Large intestine (tissue), 12 donors: ENCODE measurements around the gene OR2K2. TPM values are rescaled to one million over a fixed set of nuclear protein-coding genes. Genes with fewer than 3 reads are reported as not detected.

Experiments
- DNase-seq, 2 donors: peaks; one replicate each; pipeline versions ENCODE4 v3.0.0 to v3.0.0-alpha.2; 2013
- H3K27ac ChIP-seq: one replicate; pipeline ENCODE4 v1.5.1; 2013; ENCODE audit warnings: low read length
- H3K27me3 ChIP-seq: 2 replicates; pipeline ENCODE4 v1.6.1; 2013; ENCODE audit warnings: low read length; ENCODE audit not compliant: control insufficient read depth, insufficient read depth
- H3K36me3 ChIP-seq: 2 replicates; pipeline ENCODE4 v1.6.1; 2013; ENCODE audit warnings: low read length; ENCODE audit not compliant: control insufficient read depth, insufficient read depth
- H3K4me1 ChIP-seq: one replicate; pipeline ENCODE4 v1.6.1; 2013; ENCODE audit warnings: low read length; ENCODE audit not compliant: control insufficient read depth, insufficient read depth
- H3K4me3 ChIP-seq: one replicate; pipeline ENCODE4 v1.5.1; 2013; ENCODE audit warnings: low read length
- H3K9me3 ChIP-seq: one replicate; pipeline ENCODE4 v1.6.1; 2013; ENCODE audit warnings: mild to moderate bottlenecking, low read depth, low read length, moderate library complexity; ENCODE audit not compliant: control insufficient read depth
- WGBS: methylation state at CpG from one replicate; pipeline ENCODE4 v1.1.5; 2013; ENCODE audit warnings: low lambda C conversion rate; ENCODE audit not compliant: insufficient coverage; 5-methylcytosine and 5-hydroxymethylcytosine counted together
- long read RNA-seq, 11 donors: transcript quantifications; one replicate each; lab custom pipeline, GENCODE V29; 2026
- polyA plus RNA-seq: library from polyadenylated mRNA; unstranded; fragments of 120-200 nt; gene quantifications from one replicate; pipeline ENCODE4 v1.2.1, GENCODE V29; 2013

Gene OR2K2, protein sequence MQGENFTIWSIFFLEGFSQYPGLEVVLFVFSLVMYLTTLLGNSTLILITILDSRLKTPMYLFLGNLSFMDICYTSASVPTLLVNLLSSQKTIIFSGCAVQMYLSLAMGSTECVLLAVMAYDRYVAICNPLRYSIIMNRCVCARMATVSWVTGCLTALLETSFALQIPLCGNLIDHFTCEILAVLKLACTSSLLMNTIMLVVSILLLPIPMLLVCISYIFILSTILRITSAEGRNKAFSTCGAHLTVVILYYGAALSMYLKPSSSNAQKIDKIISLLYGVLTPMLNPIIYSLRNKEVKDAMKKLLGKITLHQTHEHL
- not detected for polyA plus RNA-seq
- long read RNA-seq, donor 1, result 0 reads
- long read RNA-seq, donor 2, result 0 reads
- long read RNA-seq, donor 3, result 0 reads
- long read RNA-seq, donor 4, result 0 reads
- long read RNA-seq, donor 5, result 0 reads
- long read RNA-seq, donor 6, result 0 reads
- long read RNA-seq, donor 7, result 0 reads
- long read RNA-seq, donor 8, result 0 reads
- long read RNA-seq, donor 9, result 0 reads
- long read RNA-seq, donor 10, result 0 reads
- long read RNA-seq, donor 11, result 0 reads

DNA sequence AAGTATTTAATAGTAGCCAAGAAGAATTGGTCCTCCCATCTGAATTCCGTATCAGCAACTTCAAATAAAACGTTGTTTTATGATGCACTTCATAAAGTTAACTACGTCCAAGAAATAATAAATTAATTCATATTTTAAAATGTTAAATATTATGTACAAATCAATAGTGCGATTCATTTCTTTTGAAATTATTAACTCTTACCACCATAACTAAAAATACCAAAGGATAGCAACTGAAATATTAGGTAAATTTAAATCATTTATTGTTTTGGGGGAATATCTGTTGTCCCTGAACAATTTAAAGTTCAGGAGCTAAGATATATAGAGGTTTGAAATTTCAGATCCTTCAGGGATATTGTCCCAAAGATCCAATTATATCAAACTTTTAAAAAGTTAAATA lies at the start of gene OR2K2:
Gene OR2K2 (minus strand): TSS at position 101 of the 400 bp plus-strand sequence. CDS start 1,791 bp downstream, outside the sequence.
- H3K27ac ChIP-seq, result no peak within 1 kb of the TSS
- H3K4me1 ChIP-seq, result no peaks in the 10 kb centered on the region
- 89% methylated on average over 4 of the region's 4 CpGs for WGBS
- DNase-seq, result no peak
- peaks cover 4% of the 10 kb centered on the region for H3K27me3 ChIP-seq
- no peak within 1 kb of the TSS for H3K4me3 ChIP-seq
- no peaks in the 10 kb centered on the region for H3K36me3 ChIP-seq
- no peaks in the 10 kb centered on the region for H3K9me3 ChIP-seq

DNA sequence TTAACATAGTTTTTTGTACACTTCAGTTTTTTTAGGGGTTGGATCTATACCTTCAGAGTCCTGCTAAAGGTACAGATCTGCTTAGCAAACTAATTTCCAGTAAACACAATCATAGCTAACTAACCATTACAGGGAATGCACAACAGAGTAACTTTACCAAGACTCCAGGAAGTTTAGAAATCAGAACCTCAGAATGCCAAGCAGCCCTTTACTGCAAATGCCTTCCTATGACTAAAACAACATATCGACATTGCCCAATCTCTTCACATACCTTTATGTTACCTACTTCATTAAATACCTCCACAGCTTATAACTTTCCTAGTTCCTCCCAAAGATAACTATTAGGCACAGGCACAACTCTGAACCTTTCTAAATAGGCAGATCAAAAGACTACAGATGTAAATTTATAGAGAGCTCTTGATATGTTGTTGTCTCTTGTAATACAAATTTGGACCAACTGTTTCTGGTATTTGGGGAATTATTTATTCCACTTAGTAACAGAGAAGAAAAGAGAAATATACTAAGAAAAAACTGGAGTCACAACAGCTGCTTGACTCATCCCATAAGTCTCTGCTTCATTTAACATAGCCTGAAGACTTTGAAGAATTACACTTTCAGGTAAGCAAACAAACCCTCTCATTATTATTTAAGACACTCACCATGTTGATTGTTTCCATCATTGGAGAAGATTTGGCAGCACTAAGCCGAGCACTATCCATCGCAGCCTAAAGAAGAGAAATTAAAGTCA lies 46.0 kb upstream of the OR2K2 start:
- no CpG with 5 or more reads among the region's 3 CpGs for WGBS
- no peaks in the 10 kb centered on the region for H3K4me1 ChIP-seq
- DNase-seq, result no peak
- no peaks in the 10 kb centered on the region for H3K9me3 ChIP-seq
- H3K36me3 ChIP-seq, result peaks cover 63% of the 10 kb centered on the region
- H3K27ac ChIP-seq, result no peak overlapping the region
- no peaks in the 10 kb centered on the region for H3K27me3 ChIP-seq
- H3K4me3 ChIP-seq, result no peak overlapping the region

DNA sequence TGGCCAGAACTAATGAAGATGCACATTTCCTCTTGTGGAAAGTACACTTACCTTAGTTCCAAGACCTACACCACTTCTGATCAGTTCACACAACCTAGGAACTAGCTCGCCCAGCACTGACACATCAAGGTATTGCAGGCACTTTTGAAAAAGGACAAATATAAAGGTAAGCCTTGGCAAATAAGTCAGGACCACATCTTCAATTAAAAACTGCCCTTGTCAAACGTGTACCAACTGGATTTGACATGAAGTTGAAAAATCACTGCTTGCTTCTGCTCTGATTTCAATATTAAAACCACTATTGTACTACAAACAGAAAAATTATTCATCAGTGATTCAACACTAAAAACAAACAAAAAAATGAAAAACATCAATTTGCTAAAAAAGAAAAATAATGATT lies 45.0 kb upstream of the OR2K2 start:
- Histone ChIP-seq H3K4me1 (no peaks in the 10 kb centered on the region), H3K4me3 (no peak overlapping the region), H3K36me3 (peaks cover 66% of the 10 kb centered on the region), H3K9me3 (no peaks in the 10 kb centered on the region), H3K27ac (no peak overlapping the region), H3K27me3 (no peaks in the 10 kb centered on the region)
- DNase-seq, result no peak
- no CpG with 5 or more reads among the region's 2 CpGs for WGBS

DNA sequence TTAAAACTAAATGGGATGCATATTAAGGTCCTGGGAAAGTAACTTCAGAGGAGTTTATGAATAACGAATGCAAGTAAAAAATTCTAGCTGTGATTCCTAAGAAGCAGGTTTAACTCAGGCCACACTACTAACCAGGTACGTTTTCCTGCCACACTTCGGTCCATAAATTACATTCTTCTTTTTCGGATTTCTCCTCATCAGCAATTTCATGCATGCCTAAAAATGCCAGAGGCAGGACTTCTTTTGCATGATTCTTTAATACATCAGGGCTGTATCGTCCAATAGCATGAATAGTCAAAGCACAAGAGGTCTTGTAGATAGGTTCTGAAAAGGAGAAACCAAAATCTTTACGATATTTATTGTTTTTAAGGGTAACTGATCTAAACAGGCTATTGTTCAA lies 42.3 kb upstream of the OR2K2 start:
- Histone ChIP-seq H3K36me3 (peaks cover 72% of the 10 kb centered on the region), H3K27me3 (no peaks in the 10 kb centered on the region), H3K27ac (no peak overlapping the region), H3K4me1 (no peaks in the 10 kb centered on the region), H3K9me3 (no peaks in the 10 kb centered on the region), H3K4me3 (no peak overlapping the region)
- WGBS, result 100% methylated on average over 2 of the region's 6 CpGs
- no peak for DNase-seq

DNA sequence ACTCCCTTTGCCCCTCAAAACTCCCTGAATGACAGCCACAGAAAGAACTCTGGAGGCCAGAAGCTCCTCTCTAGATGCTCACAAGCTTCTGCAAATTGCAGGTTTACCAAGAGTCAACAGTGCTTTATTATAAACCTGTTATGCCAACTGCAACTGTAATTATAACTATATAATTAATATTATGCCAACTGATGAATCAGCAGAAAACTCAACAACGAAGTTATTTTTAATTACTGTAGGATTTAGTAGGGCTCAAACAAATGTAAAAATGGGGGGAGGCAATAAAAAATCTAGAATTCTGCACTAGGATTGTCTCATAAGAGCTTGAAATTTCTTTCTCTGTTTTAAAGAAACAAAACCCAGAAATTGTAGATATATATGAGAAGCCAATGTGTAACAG lies 37.0 kb upstream of the OR2K2 start:
- Histone ChIP-seq H3K36me3 (peaks cover 78% of the 10 kb centered on the region), H3K4me1 (no peaks in the 10 kb centered on the region), H3K4me3 (no peak overlapping the region), H3K27me3 (no peaks in the 10 kb centered on the region), H3K27ac (no peak overlapping the region), H3K9me3 (no peaks in the 10 kb centered on the region)
- no peak for DNase-seq
- WGBS, result no CpG with 5 or more reads among the region's 1 CpG

DNA sequence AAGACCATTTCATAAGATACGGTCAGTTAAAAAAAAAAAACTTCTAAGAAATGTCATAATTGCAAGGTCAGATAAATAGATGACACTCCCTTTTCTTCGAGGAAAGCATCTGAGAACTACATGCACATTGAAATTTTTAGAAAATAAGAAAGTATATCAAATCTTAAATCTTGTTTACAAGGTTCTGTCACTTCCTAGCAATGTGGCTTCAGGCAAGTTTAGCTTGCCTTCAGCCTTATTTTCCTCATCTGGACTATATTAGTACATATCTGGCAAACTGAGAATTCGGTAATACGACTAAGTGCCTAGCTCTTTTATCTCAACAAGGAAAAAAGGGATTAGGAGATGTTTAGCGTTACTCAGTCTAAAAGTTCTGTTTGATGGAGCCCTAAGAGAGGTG lies 32.5 kb upstream of the OR2K2 start:
- Histone ChIP-seq H3K4me1 (no peaks in the 10 kb centered on the region), H3K4me3 (no peak overlapping the region), H3K36me3 (peaks cover 45% of the 10 kb centered on the region), H3K27me3 (no peaks in the 10 kb centered on the region), H3K9me3 (no peaks in the 10 kb centered on the region), H3K27ac (no peak overlapping the region)
- WGBS, result 97% methylated on average over 4 of the region's 5 CpGs
- DNase-seq, result no peak

DNA sequence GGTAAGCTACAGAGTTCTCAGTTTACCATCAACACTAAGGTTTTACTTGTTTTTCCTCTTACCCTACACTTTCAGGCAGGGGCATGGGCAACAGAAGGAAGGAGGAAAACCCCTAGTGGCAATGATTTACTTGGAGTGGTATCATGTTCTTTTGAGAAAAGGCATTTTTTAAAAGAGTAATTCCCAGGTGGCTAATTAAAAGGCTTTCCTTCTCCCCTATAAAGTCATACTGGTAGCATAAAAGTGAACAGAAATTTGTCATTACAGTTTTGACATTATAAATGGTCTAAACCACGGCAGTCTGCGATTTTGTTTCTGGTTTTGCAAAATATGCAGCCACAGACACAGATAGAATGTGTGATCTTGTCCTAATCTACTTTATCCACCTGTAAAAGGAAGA lies 30.9 kb upstream of the OR2K2 start:
- Histone ChIP-seq H3K36me3 (peaks cover 34% of the 10 kb centered on the region), H3K4me3 (no peak overlapping the region), H3K27me3 (no peaks in the 10 kb centered on the region), H3K9me3 (no peaks in the 10 kb centered on the region), H3K27ac (no peak overlapping the region), H3K4me1 (no peaks in the 10 kb centered on the region)
- WGBS, result no CpG with 5 or more reads among the region's 2 CpGs
- DNase-seq, result no peak

DNA sequence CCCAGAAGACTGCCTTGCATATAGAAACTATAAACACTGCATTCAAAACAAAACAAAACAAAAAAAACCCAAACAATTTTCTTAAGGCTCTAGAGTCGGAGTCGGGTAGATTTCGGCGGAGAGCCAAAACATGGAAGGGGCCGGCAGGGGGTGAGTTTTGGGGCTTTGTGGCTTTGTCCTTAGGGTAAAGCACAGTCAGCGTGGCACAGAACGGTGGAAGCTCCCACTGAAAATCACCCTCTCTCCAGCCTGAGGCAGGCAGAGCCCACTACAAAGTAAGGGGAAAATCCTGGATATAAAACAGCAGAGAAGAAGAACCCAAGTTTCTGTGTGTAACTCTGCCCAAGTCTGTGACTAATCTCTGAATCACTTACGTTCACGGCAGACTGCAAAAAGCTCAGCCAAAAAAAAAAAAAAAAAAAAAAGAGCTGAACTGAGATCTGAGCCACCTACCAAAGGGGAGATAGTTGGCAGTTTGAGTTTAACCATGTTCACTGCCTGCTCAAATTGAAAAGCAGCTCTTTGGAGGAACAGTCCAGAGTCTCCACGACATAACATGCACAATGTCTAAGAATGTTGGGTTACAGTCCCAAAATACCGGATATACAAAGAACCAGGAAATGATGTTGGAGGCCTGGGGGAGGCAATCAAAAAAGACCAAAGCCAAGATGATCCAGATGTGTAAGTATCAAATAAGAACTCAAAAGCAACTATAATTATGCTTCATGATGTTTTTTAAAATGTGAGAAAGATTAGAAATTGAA lies 26.6 kb upstream of the OR2K2 start:
- H3K4me3 ChIP-seq, result no peak overlapping the region
- H3K4me1 ChIP-seq, result no peaks in the 10 kb centered on the region
- H3K27ac ChIP-seq, result no peak overlapping the region
- H3K9me3 ChIP-seq, result peaks cover 6% of the 10 kb centered on the region
- no peaks in the 10 kb centered on the region for H3K27me3 ChIP-seq
- peak in 1 of 2 donors; percentile 4 for DNase-seq
- 87% methylated on average over 6 of the region's 11 CpGs for WGBS
- H3K36me3 ChIP-seq, result peaks cover 6% of the 10 kb centered on the region

DNA sequence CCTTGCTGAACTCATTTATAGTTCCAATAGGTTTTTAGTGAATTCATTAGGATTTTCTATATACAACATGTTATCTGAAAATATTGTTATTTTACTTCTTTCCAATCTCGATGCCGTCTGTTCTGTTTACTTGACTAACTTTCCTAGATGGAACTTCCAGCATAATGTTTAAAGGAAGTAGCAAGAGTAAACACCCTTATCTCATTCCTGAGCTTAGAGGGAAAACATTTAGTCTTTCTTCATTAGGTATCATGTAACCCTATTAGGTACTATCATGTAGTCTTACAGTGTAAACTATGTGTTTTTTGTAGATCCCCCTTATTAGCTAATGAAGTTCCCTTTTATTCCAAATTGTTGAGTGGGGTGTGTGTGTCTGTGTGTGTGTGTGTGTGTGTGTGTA lies 22.5 kb upstream of the OR2K2 start:
- Histone ChIP-seq H3K27ac (no peak overlapping the region), H3K27me3 (no peaks in the 10 kb centered on the region), H3K4me3 (no peak overlapping the region), H3K9me3 (peaks cover 8% of the 10 kb centered on the region), H3K4me1 (no peaks in the 10 kb centered on the region), H3K36me3 (no peaks in the 10 kb centered on the region)
- 10% methylated on average over 2 of the region's 2 CpGs for WGBS
- no peak for DNase-seq

DNA sequence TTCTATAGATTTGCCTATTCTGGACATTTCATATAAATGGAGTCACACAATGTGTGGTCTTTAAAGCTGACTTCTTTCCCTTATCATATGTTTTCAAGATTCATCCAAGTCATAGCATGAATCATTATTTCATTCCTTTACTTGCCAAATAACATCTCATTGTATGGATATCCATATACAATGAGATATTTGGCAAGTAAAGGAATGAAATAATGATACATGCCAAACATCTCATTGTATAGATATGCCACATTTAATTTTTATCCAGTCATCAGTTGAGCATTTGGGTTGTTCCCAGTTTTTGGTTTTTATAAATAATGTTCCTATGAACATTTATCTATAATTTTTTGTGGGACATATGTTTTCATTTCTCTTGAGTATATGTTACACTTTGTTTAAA lies 20.5 kb upstream of the OR2K2 start:
- H3K9me3 ChIP-seq, result peaks cover 8% of the 10 kb centered on the region
- no peak for DNase-seq

More for the DNA sequence above, 20.5 kb upstream of the OR2K2 start:
- Histone ChIP-seq H3K4me3 (no peak overlapping the region), H3K36me3 (no peaks in the 10 kb centered on the region), H3K27ac (no peak overlapping the region), H3K27me3 (no peaks in the 10 kb centered on the region), H3K4me1 (no peaks in the 10 kb centered on the region)
